H1 (cell line): Measurements from ENCODE around the gene TMEM140. TPM values are rescaled to one million over a fixed set of nuclear protein-coding genes. Genes with fewer than 3 reads are reported as not detected.

Experiments used
- CHD2 ChIP-seq: IDR thresholded peaks from 2 replicates; pipeline ENCODE4 v1.6.1; 2012; ENCODE audit warnings: low read length, improper control_type of control experiment
- CHD7 ChIP-seq: fragments of 300-600 bp; sonication (generic); IDR thresholded peaks from 2 replicates; pipeline ENCODE4 v1.7.1; 2012; ENCODE audit warnings: low read length, moderate library complexity, mild to moderate bottlenecking, inconsistent platforms; ENCODE audit not compliant: insufficient replicate concordance
- CTCF ChIP-seq, 3 experiments: IDR thresholded peaks; 1 replicate in 2 of 3; 2 replicates in 1 of 3; pipeline versions ENCODE4 v1.5.1 to v1.6.1; 2011; ENCODE audit warnings: low read length in 3 of 3, mild to moderate bottlenecking in 3 of 3, inconsistent platforms in 2 of 3, low read depth in 1 of 3, moderate library complexity in 1 of 3; ENCODE audit not compliant: insufficient read depth in 1 of 3; ENCODE audit errors: control extremely low read depth in 1 of 3
- HDAC2 ChIP-seq, 2 experiments: fragments of 300-600 bp in 1 of 2; sonication (generic) in 1 of 2; IDR thresholded peaks; 2 replicates each; pipeline ENCODE4 v1.6.1; 2011 to 2012; ENCODE audit warnings: low read depth in 2 of 2, low read length in 2 of 2, mild to moderate bottlenecking in 2 of 2, moderate library complexity in 2 of 2, borderline replicate concordance in 1 of 2, inconsistent platforms in 1 of 2
- HDAC6 ChIP-seq: IDR thresholded peaks from one replicate; pipeline ENCODE4 v1.7.1; 2012; ENCODE audit warnings: low read depth, mild to moderate bottlenecking, inconsistent platforms, low read length, moderate library complexity
- TBP ChIP-seq: IDR thresholded peaks from 2 replicates; pipeline ENCODE4 v1.6.1; 2011; ENCODE audit warnings: low read depth, low read length, improper control_type of control experiment
- polyA plus RNA-seq, 7 experiments: library from polyadenylated mRNA; depleted of rRNA in 3 of 7; stranded (reverse) in 5 of 7; unstranded in 2 of 7; fragments of >200 nt in 5 of 7; fragments of 200-250 nt in 2 of 7; gene quantifications; 1 replicate in 5 of 7; 2 replicates in 1 of 7; 4 replicates in 1 of 7; pipeline versions ENCODE4 v1.2.1 to v1.2.3, GENCODE V29; 2011 to 2013; ENCODE audit warnings: missing spikeins in 2 of 7, mixed read lengths in 2 of 7
- total RNA-seq: library from RNA; stranded (reverse); fragmentation: NEBNext Ultra II Directional; extraction: Animal tissue kit (Norgen Biotek cat#: 25700); gene quantifications from 2 replicates; pipeline ENCODE4 v1.2.1, GENCODE V29; 2021

The TMEM140 gene
- total and polyA plus RNA-seq, 2 of the 8 experiments (the other 6 are each of a cell fraction or from before 2014, with no cell fraction given), result not detected

- TF ChIP-seq CTCF (IDR thresholded peaks at IDR 0.05; ENCODE audit: control extremely low read depth in 1 of 3, insufficient read depth in 1 of 3, low read depth in 1 of 3, low read length in 3 of 3) (peak; percentile 69 to 80 (median 80)), CHD2 (no peak), CHD7 (no peak), HDAC2 (IDR thresholded peaks at IDR 0.05; ENCODE audit: borderline replicate concordance in 1 of 2, low read depth in 2 of 2, low read length in 2 of 2) (no peak), HDAC6 (no peak), TBP (0 out of 2 replicates have a peak, but pooled peaks have one; percentile 16)
Measured at GRCh38 chr7:135169141-135169963, 21.5 kb downstream of the TMEM140 start (continued).
